Measurements from ENCODE around the gene SEPHS1.

DNA sequence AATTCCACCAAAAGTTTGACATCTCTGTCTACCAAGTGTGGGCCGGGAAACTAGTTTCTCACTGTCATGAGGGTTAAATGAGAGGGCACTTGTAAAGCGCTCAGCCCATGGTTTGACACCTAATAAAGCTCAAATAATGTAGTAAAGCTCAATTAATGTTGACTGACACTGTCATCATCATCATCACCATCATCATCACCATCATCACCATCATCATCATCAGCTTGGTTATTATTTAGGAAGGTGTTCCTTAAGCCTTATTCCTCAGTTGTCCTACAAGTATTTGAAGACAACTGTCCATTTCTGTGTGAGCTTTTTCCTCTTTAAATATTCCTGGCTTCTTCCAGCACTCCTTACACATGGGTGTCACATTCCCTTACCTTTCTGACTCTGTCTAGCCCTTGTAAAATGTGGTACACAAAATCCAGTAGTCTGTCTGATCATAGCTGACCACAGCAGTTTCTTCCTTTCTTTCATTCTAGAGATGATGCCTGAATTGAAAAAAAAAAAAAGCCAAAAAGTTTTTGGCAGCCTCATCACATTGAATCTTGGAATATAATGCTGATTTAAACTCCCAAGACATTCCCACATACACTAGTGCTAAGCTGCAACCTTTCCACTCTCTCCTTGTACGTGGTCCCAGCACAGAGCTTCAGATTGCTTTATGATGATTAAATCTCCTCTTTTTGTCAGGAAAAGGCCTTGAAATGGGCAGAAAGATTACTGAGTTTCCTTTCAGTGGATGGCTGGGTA is 40.6 kb upstream of the SEPHS1 start:
- TF ChIP-seq, protein P1, sequence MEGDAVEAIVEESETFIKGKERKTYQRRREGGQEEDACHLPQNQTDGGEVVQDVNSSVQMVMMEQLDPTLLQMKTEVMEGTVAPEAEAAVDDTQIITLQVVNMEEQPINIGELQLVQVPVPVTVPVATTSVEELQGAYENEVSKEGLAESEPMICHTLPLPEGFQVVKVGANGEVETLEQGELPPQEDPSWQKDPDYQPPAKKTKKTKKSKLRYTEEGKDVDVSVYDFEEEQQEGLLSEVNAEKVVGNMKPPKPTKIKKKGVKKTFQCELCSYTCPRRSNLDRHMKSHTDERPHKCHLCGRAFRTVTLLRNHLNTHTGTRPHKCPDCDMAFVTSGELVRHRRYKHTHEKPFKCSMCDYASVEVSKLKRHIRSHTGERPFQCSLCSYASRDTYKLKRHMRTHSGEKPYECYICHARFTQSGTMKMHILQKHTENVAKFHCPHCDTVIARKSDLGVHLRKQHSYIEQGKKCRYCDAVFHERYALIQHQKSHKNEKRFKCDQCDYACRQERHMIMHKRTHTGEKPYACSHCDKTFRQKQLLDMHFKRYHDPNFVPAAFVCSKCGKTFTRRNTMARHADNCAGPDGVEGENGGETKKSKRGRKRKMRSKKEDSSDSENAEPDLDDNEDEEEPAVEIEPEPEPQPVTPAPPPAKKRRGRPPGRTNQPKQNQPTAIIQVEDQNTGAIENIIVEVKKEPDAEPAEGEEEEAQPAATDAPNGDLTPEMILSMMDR (conservative IDR thresholded peaks at IDR 0.05; ENCODE audit: low read depth, low read length) = no peak
- no peak for TF ChIP-seq EZH2 (IDR thresholded peaks at IDR 0.05; ENCODE audit: borderline replicate concordance, low read depth, low read length, poor library complexity, severe bottlenecking)
